Epidermal melanocyte (primary cell): Measurements from ENCODE around the gene REXO5.
"Not testable (repeated sequence)": the region's sequence is repeated elsewhere in the genome, so short reads cannot be mapped to it uniquely, and the experiment has no call there.

ENCODE experiments used
- DNase-seq: peaks from one replicate; pipeline ENCODE4 v3.0.0; 2011; ENCODE audit warnings: low spot score; ENCODE audit not compliant: insufficient read length

The REXO5 gene

GRCh38 chr16:20806168-20807050, at the start of gene REXO5, which contains the start of gene ERI2:
Gene REXO5, plus strand, starts transcription at chr16:20806527. Its CDS starts 427 bp downstream, at chr16:20806954.
Gene ERI2, minus strand, starts transcription at chr16:20806472. Its CDS starts 42 bp downstream, at chr16:20806430.
- peak; percentile 86 for DNase-seq

- no peak for DNase-seq
These were observed 46.0 kb upstream of the REXO5 start for GRCh38 chr16:20760346-20760745.

GRCh38 chr16:20761175-20761574, 45.2 kb upstream of the REXO5 start:
- DNase-seq = no peak

GRCh38 chr16:20762404-20763123, 43.8 kb upstream of the REXO5 start:
- no peak for DNase-seq

- peak; percentile 85 for DNase-seq
These were observed 42.7 kb upstream of the REXO5 start, which contains the start of gene ACSM3 for GRCh38 chr16:20763461-20764232. Gene ACSM3, plus strand, starts transcription at chr16:20764014. Its CDS starts 6,021 bp downstream, at chr16:20770035.

- DNase-seq = not testable (repeated sequence)
These were observed 41.9 kb upstream of the REXO5 start for GRCh38 chr16:20764448-20764847.

GRCh38 chr16:20765732-20766131, 40.6 kb upstream of the REXO5 start:
- no peak for DNase-seq

- DNase-seq = no peak
These were observed 40.0 kb upstream of the REXO5 start for GRCh38 chr16:20766294-20766693.

GRCh38 chr16:20767577-20767976, 38.8 kb upstream of the REXO5 start:
- no peak for DNase-seq

GRCh38 chr16:20768121-20768520, 38.2 kb upstream of the REXO5 start:
- no peak for DNase-seq

GRCh38 chr16:20768818-20769217, 37.5 kb upstream of the REXO5 start:
- no peak for DNase-seq

- DNase-seq = no peak
These were observed 32.6 kb upstream of the REXO5 start for GRCh38 chr16:20773679-20774078.

- no peak for DNase-seq
These were observed 31.5 kb upstream of the REXO5 start for GRCh38 chr16:20774703-20775362.

- no peak for DNase-seq
These were observed 24.6 kb upstream of the REXO5 start for GRCh38 chr16:20781697-20782096.

GRCh38 chr16:20782470-20782869, 23.9 kb upstream of the REXO5 start:
- DNase-seq = no peak

- DNase-seq = no peak
These were observed 22.1 kb upstream of the REXO5 start for GRCh38 chr16:20784204-20784603.

GRCh38 chr16:20789130-20789529, 17.2 kb upstream of the REXO5 start:
- no peak for DNase-seq

- no peak for DNase-seq
These were observed 14.3 kb upstream of the REXO5 start for GRCh38 chr16:20791923-20792612.

GRCh38 chr16:20798364-20798763, 8.0 kb upstream of the REXO5 start:
- no peak for DNase-seq

GRCh38 chr16:20799599-20799998, 6.7 kb upstream of the REXO5 start:
- no peak for DNase-seq
